H1 (cell line): ENCODE data around the gene STEAP4. TPM values are rescaled to one million over a fixed set of nuclear protein-coding genes. Genes with fewer than 3 reads are reported as not detected.

ENCODE experiments used
- CTCF ChIA-PET: fragments of 300-600 bp; sonication (Branson Sonifier 250); formaldehyde crosslinking; loops from one replicate; lab custom pipeline; 2021; ENCODE audit not compliant: partially characterized antibody; lab: Charles Lee
- POLR2A ChIA-PET: fragments of 300-600 bp; sonication (Branson Sonifier 250); formaldehyde crosslinking; loops from one replicate; lab custom pipeline; 2021; ENCODE audit warnings: inconsistent platforms; ENCODE audit not compliant: partially characterized antibody; lab: Charles Lee
- DNase-seq, 2 experiments: peaks; one replicate each; pipeline versions ENCODE4 v3.0.0 to v3.0.0-alpha.2; 2010 to 2022; ENCODE audit warnings: low spot score in 2 of 2, low read depth in 1 of 2, mixed read lengths in 1 of 2
- FAIRE-seq: peaks from 2 replicates; lab custom pipeline; 2011; peaks lifted over from hg19 to GRCh38; lab: Jason Lieb, UNC
- H2AFZ ChIP-seq: 2 replicates; pipeline ENCODE4 v1.8.1; 2012; ENCODE audit warnings: low read length, inconsistent platforms
- H2AK5ac ChIP-seq: 2 replicates; pipeline ENCODE4 v1.6.1; 2013; ENCODE audit warnings: low read depth, low read length
- H2BK120ac ChIP-seq: replicated peaks from 2 replicates; pipeline ENCODE3; 2013; ENCODE audit warnings: low read depth, low read length, inconsistent platforms
- H2BK12ac ChIP-seq: 2 replicates; pipeline ENCODE4 v1.6.1; 2013; ENCODE audit warnings: low read depth, low read length
- H2BK15ac ChIP-seq: 2 replicates; pipeline ENCODE4 v1.6.1; 2013; ENCODE audit warnings: low read length
- H2BK20ac ChIP-seq: 2 replicates; pipeline ENCODE4 v1.6.1; 2013; ENCODE audit warnings: low read length
- H2BK5ac ChIP-seq: 2 replicates; pipeline ENCODE4 v1.6.1; 2013; ENCODE audit warnings: low read depth, low read length
- H3K14ac ChIP-seq: 2 replicates; pipeline ENCODE4 v1.6.1; 2013; ENCODE audit warnings: inconsistent platforms; ENCODE audit not compliant: insufficient read length
- H3K18ac ChIP-seq: 2 replicates; pipeline ENCODE4 v1.6.1; 2013; ENCODE audit warnings: low read length; ENCODE audit errors: extremely low read depth
- H3K23ac ChIP-seq: 2 replicates; pipeline ENCODE4 v1.6.1; 2013; ENCODE audit warnings: inconsistent platforms; ENCODE audit not compliant: insufficient read length
- H3K23me2 ChIP-seq: 2 replicates; pipeline ENCODE4 v1.6.1; 2013; ENCODE audit warnings: low read depth, low read length
- H3K27ac ChIP-seq: 2 replicates; pipeline ENCODE4 v1.6.1; 2011; ENCODE audit warnings: low read depth, low read length, inconsistent platforms
- H3K27me3 ChIP-seq, 4 experiments: replicated peaks in 1 of 4; 1 replicate in 1 of 4; 2 replicates in 3 of 4; pipeline versions ENCODE4 v1.6.1 to v1.8.1; 2011 to 2013; ENCODE audit warnings: low read length in 3 of 4, mild to moderate bottlenecking in 3 of 4, inconsistent platforms in 2 of 4, mixed read lengths in 2 of 4, moderate library complexity in 1 of 4; ENCODE audit not compliant: control insufficient read depth in 3 of 4, insufficient read depth in 3 of 4; ENCODE audit errors: extremely low read depth in 1 of 4
- H3K36me3 ChIP-seq, 4 experiments: 2 replicates each; pipeline versions ENCODE4 v1.6.1 to v1.8.1; 2011 to 2013; ENCODE audit warnings: mild to moderate bottlenecking in 4 of 4, low read length in 3 of 4, moderate library complexity in 2 of 4, control low read depth in 1 of 4, inconsistent platforms in 1 of 4; ENCODE audit not compliant: insufficient read depth in 4 of 4, control insufficient read depth in 2 of 4
- H3K4ac ChIP-seq: replicated peaks from 2 replicates; pipeline ENCODE3; 2013; ENCODE audit warnings: low read length, low read depth, mixed read lengths, inconsistent platforms; ENCODE audit not compliant: insufficient read length
- H3K4me1 ChIP-seq, 4 experiments: replicated peaks in 1 of 4; 1 replicate in 1 of 4; 2 replicates in 3 of 4; pipeline versions ENCODE4 v1.6.1 to v1.8.1; 2011 to 2013; ENCODE audit warnings: low read length in 3 of 4, inconsistent platforms in 2 of 4, mixed read lengths in 1 of 4; ENCODE audit not compliant: insufficient read depth in 4 of 4, control insufficient read depth in 3 of 4
- H3K4me2 ChIP-seq, 2 experiments: 2 replicates each; pipeline versions ENCODE4 v1.6.1 to v1.8.1; 2011 to 2013; ENCODE audit warnings: low read depth in 2 of 2, low read length in 2 of 2, control low read depth in 1 of 2, inconsistent platforms in 1 of 2, mild to moderate bottlenecking in 1 of 2; ENCODE audit not compliant: insufficient read depth in 1 of 2
- H3K4me3 ChIP-seq, 4 experiments: fragments of 200-600, 300-600 bp in 1 of 4; sonication (generic), shearing (Covaris generic), sonication (Bioruptor Twin) in 1 of 4; 2 replicates each; pipeline versions ENCODE4 v1.5.1 to v1.8.1; 2011 to 2016; ENCODE audit warnings: low read length in 4 of 4, low read depth in 3 of 4, control low read depth in 2 of 4, inconsistent platforms in 2 of 4, mild to moderate bottlenecking in 2 of 4, mixed read lengths in 1 of 4, moderate library complexity in 1 of 4; ENCODE audit not compliant: insufficient read depth in 2 of 4; ENCODE audit errors: extremely low read depth in 1 of 4
- H3K56ac ChIP-seq: replicated peaks from 2 replicates; pipeline ENCODE3; 2013; ENCODE audit warnings: low read depth, mild to moderate bottlenecking, mixed read lengths, low read length, inconsistent platforms; ENCODE audit not compliant: insufficient read length
- H3K79me1 ChIP-seq: 2 replicates; pipeline ENCODE4 v1.6.1; 2013; ENCODE audit warnings: low read depth, low read length, control low read depth
- H3K79me2 ChIP-seq, 2 experiments: 2 replicates each; pipeline versions ENCODE4 v1.6.1 to v1.8.1; 2012 to 2013; ENCODE audit warnings: low read length in 2 of 2, mild to moderate bottlenecking in 2 of 2, inconsistent platforms in 1 of 2; ENCODE audit not compliant: insufficient read depth in 2 of 2, control insufficient read depth in 1 of 2
- H3K9ac ChIP-seq, 4 experiments: replicated peaks in 1 of 4; 1 replicate in 1 of 4; 2 replicates in 3 of 4; pipeline versions ENCODE4 v1.6.1 to v1.8.1; 2011 to 2013; ENCODE audit warnings: low read depth in 3 of 4, low read length in 3 of 4, control low read depth in 2 of 4, mild to moderate bottlenecking in 2 of 4, moderate library complexity in 2 of 4, inconsistent platforms in 1 of 4; ENCODE audit errors: extremely low read depth in 1 of 4
- H3K9me3 ChIP-seq, 2 experiments: 2 replicates each; pipeline versions ENCODE4 v1.6.1 to v1.8.1; 2012 to 2013; ENCODE audit warnings: mild to moderate bottlenecking in 2 of 2, moderate library complexity in 2 of 2, control low read depth in 1 of 2, inconsistent platforms in 1 of 2, low read depth in 1 of 2, low read length in 1 of 2, mixed read lengths in 1 of 2; ENCODE audit not compliant: insufficient read depth in 2 of 2
- H4K20me1 ChIP-seq, 2 experiments: replicated peaks in 1 of 2; 2 replicates each; pipeline versions ENCODE3 to v1.8.1; 2011 to 2013; ENCODE audit warnings: inconsistent platforms in 2 of 2, low read length in 2 of 2, mild to moderate bottlenecking in 1 of 2; ENCODE audit not compliant: insufficient read depth in 2 of 2, control insufficient read depth in 1 of 2
- H4K5ac ChIP-seq: 2 replicates; pipeline ENCODE4 v1.6.1; 2013; ENCODE audit warnings: low read length, low read depth, mixed read lengths, inconsistent platforms; ENCODE audit not compliant: insufficient read length
- H4K8ac ChIP-seq: 2 replicates; pipeline ENCODE4 v1.8.0; 2013; ENCODE audit warnings: mild to moderate bottlenecking, moderate library complexity, low read length, inconsistent platforms; ENCODE audit not compliant: insufficient read depth; ENCODE audit errors: extremely low read depth
- H4K91ac ChIP-seq: replicated peaks from 2 replicates; pipeline ENCODE3; 2013; ENCODE audit warnings: low read length, mixed read lengths, inconsistent platforms; ENCODE audit not compliant: insufficient read length
- BCL11A ChIP-seq, 2 experiments: IDR thresholded peaks; one replicate each; pipeline ENCODE4 v1.6.1; 2011; ENCODE audit warnings: low read depth in 2 of 2, low read length in 2 of 2, mild to moderate bottlenecking in 2 of 2
- BRCA1 ChIP-seq: IDR thresholded peaks from 2 replicates; pipeline ENCODE4 v1.6.1; 2012; ENCODE audit warnings: low read depth, low read length, improper control_type of control experiment
- CTCF ChIP-seq, 3 experiments: IDR thresholded peaks; 1 replicate in 2 of 3; 2 replicates in 1 of 3; pipeline versions ENCODE4 v1.5.1 to v1.6.1; 2011; ENCODE audit warnings: low read length in 3 of 3, mild to moderate bottlenecking in 3 of 3, inconsistent platforms in 2 of 3, low read depth in 1 of 3, moderate library complexity in 1 of 3; ENCODE audit not compliant: insufficient read depth in 1 of 3; ENCODE audit errors: control extremely low read depth in 1 of 3
- GTF2F1 ChIP-seq: IDR thresholded peaks from 2 replicates; pipeline ENCODE4 v1.6.1; 2012; ENCODE audit warnings: low read depth, low read length, improper control_type of control experiment, borderline replicate concordance
- JUND ChIP-seq: IDR thresholded peaks from 2 replicates; pipeline ENCODE4 v1.6.1; 2011; ENCODE audit warnings: mild to moderate bottlenecking, improper control_type of control experiment, low read length
- KDM1A ChIP-seq: fragments of 200-600, 300-600 bp; sonication (generic); IDR thresholded peaks from 2 replicates; pipeline ENCODE4 v1.7.1; 2016; ENCODE audit warnings: mild to moderate bottlenecking, low read length, borderline replicate concordance
- POU5F1 ChIP-seq: IDR thresholded peaks from 2 replicates; pipeline ENCODE4 v1.6.1; 2011; ENCODE audit warnings: low read depth, mild to moderate bottlenecking, low read length, moderate library complexity
- RFX5 ChIP-seq: IDR thresholded peaks from 2 replicates; pipeline ENCODE4 v1.6.1; 2011; ENCODE audit warnings: low read depth, low read length, improper control_type of control experiment, borderline replicate concordance
- SIRT6 ChIP-seq: IDR thresholded peaks from one replicate; pipeline ENCODE4 v1.7.1; 2012; ENCODE audit warnings: low read length, inconsistent platforms
- SP1 ChIP-seq: IDR thresholded peaks from 2 replicates; pipeline ENCODE4 v1.6.1; 2011; ENCODE audit warnings: low read depth, low read length
- SUZ12 ChIP-seq: fragments of 200-600 bp; sonication (generic); IDR thresholded peaks from 2 replicates; pipeline ENCODE4 v1.6.1; 2012; ENCODE audit warnings: mild to moderate bottlenecking, inconsistent platforms, low read length, moderate library complexity, mixed read lengths
- TAF1 ChIP-seq: IDR thresholded peaks from 2 replicates; pipeline ENCODE4 v1.6.1; 2011; ENCODE audit warnings: mild to moderate bottlenecking, low read depth, low read length
- WGBS, 2 experiments: shearing (Covaris generic) in 1 of 2; methylation state at CpG; one replicate each; pipeline versions ENCODE4 v1.1.6 to v1.1.7; 2013 to 2015; ENCODE audit warnings: low lambda C conversion rate in 2 of 2, mixed read lengths in 2 of 2, inconsistent platforms in 1 of 2, low coverage in 1 of 2, missing lambda C conversion rate in 1 of 2; ENCODE audit not compliant: insufficient replicate concordance in 2 of 2, insufficient coverage in 1 of 2, insufficient read length in 1 of 2; ENCODE audit errors: extremely low coverage in 1 of 2, missing lambda C conversion rate in 1 of 2; 5-methylcytosine and 5-hydroxymethylcytosine counted together
- polyA plus RNA-seq, 7 experiments: library from polyadenylated mRNA; depleted of rRNA in 3 of 7; stranded (reverse) in 5 of 7; unstranded in 2 of 7; fragments of >200 nt in 5 of 7; fragments of 200-250 nt in 2 of 7; gene quantifications; 1 replicate in 5 of 7; 2 replicates in 1 of 7; 4 replicates in 1 of 7; pipeline versions ENCODE4 v1.2.1 to v1.2.3, GENCODE V29; 2011 to 2013; ENCODE audit warnings: missing spikeins in 2 of 7, mixed read lengths in 2 of 7
- total RNA-seq: library from RNA; stranded (reverse); fragmentation: NEBNext Ultra II Directional; extraction: Animal tissue kit (Norgen Biotek cat#: 25700); gene quantifications from 2 replicates; pipeline ENCODE4 v1.2.1, GENCODE V29; 2021

Gene STEAP4
- total and polyA plus RNA-seq, 2 of the 8 experiments (the other 6 are each of a cell fraction or from before 2014, with no cell fraction given), result under 0.01 TPM; not detected in 1

GRCh38 chr7:88312061-88312663 is 5.5 kb upstream of the STEAP4 start:
- Histone ChIP-seq H4K20me1 (no peaks in the 10 kb centered on the region), H3K56ac (no peak overlapping the region), H3K23ac (no peak overlapping the region), H3K4ac (no peak overlapping the region), H3K27me3 (peaks cover 0 to 3% (median 2%) of the 10 kb centered on the region in 4 experiments; a peak in 5 of 7 replicates), H3K23me2 (no peaks in the 10 kb centered on the region), H3K18ac (no peak overlapping the region), H3K4me2 (no peak overlapping the region), H3K36me3 (no peaks in the 10 kb centered on the region), H2BK12ac (no peak overlapping the region), H4K91ac (no peak overlapping the region), H2BK15ac (no peak overlapping the region), H3K4me3 (no peak overlapping the region), H2AK5ac (no peak overlapping the region), H3K4me1 (no peaks in the 10 kb centered on the region; a peak in 1 of 7 replicates), H3K79me1 (no peaks in the 10 kb centered on the region), H2BK5ac (no peak overlapping the region), H2AFZ (no peak overlapping the region), H2BK120ac (no peak overlapping the region), H4K8ac (no peak overlapping the region), H4K5ac (no peak overlapping the region), H3K9me3 (no peaks in the 10 kb centered on the region; a peak in 1 of 4 replicates), H3K27ac (no peak overlapping the region), H3K79me2 (no peaks in the 10 kb centered on the region), H3K9ac (no peak overlapping the region), H2BK20ac (no peak overlapping the region), H3K14ac (no peak overlapping the region)
- FAIRE-seq (no peak), DNase-seq (no peak)
- POLR2A ChIA-PET, result no interaction called here
- CTCF ChIA-PET, result interaction anchor here (0.6 to 0.9 kb wide), 2 partner anchors 34 to 1459 kb away, joined by 3 read pairs; no protein-coding TSS in a partner anchor
- 90% methylated on average over 3 of the region's 3 CpGs; no CpG with 5 or more reads in 1 of the 2 experiments for WGBS, 2 experiments
- no peak for TF ChIP-seq BCL11A (IDR thresholded peaks at IDR 0.05; ENCODE audit: low read depth in 2 of 2, low read length in 2 of 2)
- no peak for TF ChIP-seq POU5F1
- no peak for TF ChIP-seq GTF2F1
- TF ChIP-seq SP1, result no peak
- no peak for TF ChIP-seq TAF1
- TF ChIP-seq SUZ12, result no peak
- no peak for TF ChIP-seq BRCA1
- TF ChIP-seq KDM1A, result no peak
- TF ChIP-seq RFX5, result no peak
- no peak for TF ChIP-seq SIRT6
- no peak for TF ChIP-seq JUND
- TF ChIP-seq CTCF (IDR thresholded peaks at IDR 0.05; ENCODE audit: control extremely low read depth in 1 of 3, insufficient read depth in 1 of 3, low read depth in 1 of 3, low read length in 3 of 3), result no peak
